ENCODE results near the gene RNF40.
"Not testable (repeated sequence)": the region's sequence is repeated elsewhere in the genome, so short reads cannot be mapped to it uniquely, and the experiment has no call there.

The RNF40 gene

DNA sequence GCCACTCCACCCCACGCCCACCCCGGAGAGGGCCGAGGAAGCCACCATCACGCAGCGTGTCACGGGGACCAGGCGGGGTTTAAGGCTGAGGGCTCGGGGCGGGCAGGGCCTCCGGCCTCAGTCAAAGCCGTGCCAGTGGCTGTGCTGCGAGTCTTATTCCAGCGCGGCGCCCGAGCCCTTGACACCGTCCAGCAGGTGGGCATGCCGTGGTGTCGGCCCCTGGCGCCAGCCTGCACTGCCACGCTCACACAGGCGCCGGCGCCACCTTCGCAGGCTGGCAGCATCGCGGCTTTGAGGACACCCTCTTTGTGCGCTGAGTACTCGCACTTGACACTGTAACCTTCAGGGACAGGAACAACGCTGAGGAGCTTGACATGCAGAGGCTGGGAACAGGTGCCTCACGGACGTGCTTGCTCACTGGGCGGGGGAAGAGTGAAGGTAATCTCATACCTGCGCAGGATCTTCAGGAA is 58.9 kb downstream of the RNF40 start:
- no peak for DNase-seq (ENCODE audit: low read depth in 2 of 2)

DNA sequence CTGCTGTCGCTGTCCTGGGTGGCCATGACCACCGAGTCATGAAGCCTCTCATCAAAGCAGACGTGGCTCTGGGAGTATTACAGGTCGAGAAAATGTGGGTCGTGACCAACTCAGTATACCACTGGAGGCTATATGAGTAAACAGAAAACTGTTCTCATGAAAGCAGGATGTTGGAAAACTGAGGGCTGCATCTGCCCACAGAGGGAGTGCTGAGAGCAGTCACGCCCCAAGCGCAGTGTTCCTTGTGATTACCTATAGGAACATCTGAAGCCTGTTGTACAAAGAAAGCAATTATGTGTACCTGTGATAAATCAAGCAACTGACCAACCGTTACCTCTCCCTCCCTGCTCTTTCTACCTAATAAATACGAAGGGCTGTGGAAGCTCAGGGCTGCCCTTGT is 59.3 kb downstream of the RNF40 start:
- not testable (repeated sequence) for DNase-seq (ENCODE audit: low read depth in 2 of 2)

DNA sequence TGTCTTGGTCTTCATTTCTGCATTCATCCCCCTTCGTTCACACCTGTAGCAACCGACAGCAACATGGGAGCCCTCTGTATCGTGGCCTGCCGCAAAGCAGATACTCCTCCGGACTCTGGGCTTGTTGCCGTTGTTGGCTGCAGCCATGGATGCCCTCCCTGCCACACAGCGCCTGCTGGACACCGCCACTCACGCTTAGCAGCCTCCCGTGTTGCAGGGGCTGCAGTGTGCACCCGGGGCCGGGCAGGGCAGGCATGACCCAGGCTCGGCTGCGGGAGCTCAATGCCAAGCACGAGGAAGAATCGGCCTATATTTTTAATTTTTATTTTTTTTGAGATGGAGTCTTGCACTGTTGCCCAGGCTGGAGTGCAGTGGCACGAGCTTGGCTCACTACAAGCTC is 59.8 kb downstream of the RNF40 start:
- DNase-seq (ENCODE audit: low read depth in 2 of 2) = no peak
